Testis (tissue), 2 donors: ENCODE data around the gene AGAP1.

ENCODE experiments used
- CTCF ChIP-seq, 3 experiments: fragments of 450-650 bp in 2 of 3; fragments of 200-600 bp in 1 of 3; sonication (generic) in 1 of 3; IDR thresholded peaks; one replicate each; pipeline ENCODE4 v1.5.1; 2016 to 2019; ENCODE audit warnings: antibody characterized with exemption in 3 of 3, mild to moderate bottlenecking in 2 of 3, moderate library complexity in 1 of 3
- POLR2A ChIP-seq: fragments of 450-650 bp; IDR thresholded peaks from one replicate; pipeline ENCODE4 v1.6.1; 2017; ENCODE audit warnings: antibody characterized with exemption, mild to moderate bottlenecking, moderate library complexity

GRCh38 chr2:235981631-235982030 is 487.8 kb downstream of the AGAP1 start:
- no peak for TF ChIP-seq CTCF (IDR thresholded peaks at IDR 0.05)
- no peak for TF ChIP-seq POLR2A
